ENCODE results near the gene CDH10. TPM values are rescaled to one million over a fixed set of nuclear protein-coding genes. Genes with fewer than 3 reads are reported as not detected.
A peak's percentile ranks its signal among the peaks of the same experiment; 100 is the strongest.

Gene CDH10
- under 1 TPM in 1 of 4 donors, not detected in 3; 0.09 TPM for total RNA-seq

- no peak for DNase-seq
These were observed at the start of gene CDH10 for GRCh38 chr5:24644761-24645160. Gene CDH10 (minus strand): TSS chr5:24644978. CDS start chr5:24593490, 51,488 bp downstream.

DNA sequence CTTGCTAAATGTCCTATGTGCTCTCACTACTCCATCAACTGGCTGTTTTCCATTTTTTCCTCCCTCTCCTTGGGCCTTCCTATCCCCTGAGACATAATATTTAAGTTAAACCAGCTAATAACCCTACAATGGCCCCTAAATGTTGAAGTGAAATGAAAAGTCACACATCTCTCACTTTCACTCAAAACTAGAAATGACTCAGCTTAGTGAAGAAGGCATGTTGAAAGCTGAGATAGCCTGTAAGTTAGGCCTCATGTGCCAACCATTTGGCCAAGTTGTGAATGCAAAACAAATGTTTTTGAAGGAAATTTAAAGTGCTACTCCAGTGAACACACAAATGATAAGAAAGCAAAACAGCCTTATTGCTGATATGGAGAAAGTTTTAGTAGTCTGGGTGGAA, 48.8 kb upstream of the CDH10 start:
- H3K36me3 ChIP-seq = no peaks in the 10 kb centered on the region
- no peak overlapping the region for H3K4me3 ChIP-seq
- DNase-seq = no peak
- TF ChIP-seq POLR2A (IDR thresholded peaks at IDR 0.05) (no peak), CTCF (IDR thresholded peaks at IDR 0.05) (no peak)
- intact Hi-C loops (cut with DNase I) = no loop called here
- no peaks in the 10 kb centered on the region for H3K4me1 ChIP-seq
- H3K27me3 ChIP-seq = no peaks in the 10 kb centered on the region
- H3K27ac ChIP-seq = no peak overlapping the region
- peaks cover 0 to 12% (median 0%) of the 10 kb centered on the region in 3 donors for H3K9me3 ChIP-seq

More at GRCh38 chr5:24644761-24645160, at the start of gene CDH10:
- peaks cover 0 to 8% (median 0%) of the 10 kb centered on the region in 3 donors for H3K4me1 ChIP-seq
- intact Hi-C loops (cut with DNase I) = no loop called here
- H3K27ac ChIP-seq = no peak within 1 kb of the TSS
- WGBS, 2 donors = 0 to 2% methylated on average over 7 to 14 of the region's 14 CpGs
- no peaks in the 10 kb centered on the region for H3K36me3 ChIP-seq
- peaks cover 0 to 3% (median 0%) of the 10 kb centered on the region in 4 donors for H3K27me3 ChIP-seq
- H3K9me3 ChIP-seq = no peaks in the 10 kb centered on the region
- no peak for TF ChIP-seq POLR2A (IDR thresholded peaks at IDR 0.05)
- no peak for TF ChIP-seq CTCF (IDR thresholded peaks at IDR 0.05)
- H3K4me3 ChIP-seq = peak within 1 kb of the TSS in 1 of 4 donors; percentile 7

GRCh38 chr5:24691074-24691473, 46.3 kb upstream of the CDH10 start:
- peaks cover 0 to 34% (median 5%) of the 10 kb centered on the region in 3 donors for H3K9me3 ChIP-seq
- TF ChIP-seq POLR2A (IDR thresholded peaks at IDR 0.05) (no peak), CTCF (IDR thresholded peaks at IDR 0.05) (no peak)
- intact Hi-C loops (cut with DNase I) = no loop called here
- H3K36me3 ChIP-seq = no peaks in the 10 kb centered on the region
- no peak overlapping the region for H3K4me3 ChIP-seq
- no peaks in the 10 kb centered on the region for H3K4me1 ChIP-seq
- no peak overlapping the region for H3K27ac ChIP-seq
- no peaks in the 10 kb centered on the region for H3K27me3 ChIP-seq
- 63 to 80% methylated on average over 4 of the region's 4 CpGs for WGBS, 2 donors
- DNase-seq = no peak

- 36 to 56% methylated on average over 1 of the region's 1 CpG for WGBS, 2 donors
- H3K4me3 ChIP-seq = no peak overlapping the region
- no peaks in the 10 kb centered on the region for H3K36me3 ChIP-seq
- no peaks in the 10 kb centered on the region for H3K27me3 ChIP-seq
- no peak for DNase-seq
- TF ChIP-seq POLR2A (IDR thresholded peaks at IDR 0.05) (no peak), CTCF (IDR thresholded peaks at IDR 0.05) (no peak)
- intact Hi-C loops (cut with DNase I) = no loop called here
- no peak overlapping the region for H3K27ac ChIP-seq
- no peaks in the 10 kb centered on the region for H3K4me1 ChIP-seq
- H3K9me3 ChIP-seq = peaks cover 0 to 20% (median under 1%) of the 10 kb centered on the region in 3 donors
These were observed 36.3 kb upstream of the CDH10 start for GRCh38 chr5:24681106-24681505.

- intact Hi-C loops (cut with DNase I) = no loop called here
- Histone ChIP-seq H3K4me1 (no peaks in the 10 kb centered on the region), H3K9me3 (no peaks in the 10 kb centered on the region), H3K4me3 (no peak overlapping the region), H3K27me3 (no peaks in the 10 kb centered on the region), H3K36me3 (no peaks in the 10 kb centered on the region), H3K27ac (no peak overlapping the region)
- no peak for TF ChIP-seq POLR2A (IDR thresholded peaks at IDR 0.05)
- WGBS, 2 donors = 73 to 74% methylated on average over 4 of the region's 4 CpGs
- no peak for DNase-seq
These were observed 23.3 kb upstream of the CDH10 start for GRCh38 chr5:24668050-24668449.

GRCh38 chr5:24649531-24649930, 4.8 kb upstream of the CDH10 start:
- Histone ChIP-seq H3K9me3 (no peaks in the 10 kb centered on the region), H3K4me1 (peaks cover 0 to 8% (median 0%) of the 10 kb centered on the region in 3 donors), H3K36me3 (no peaks in the 10 kb centered on the region), H3K27me3 (peaks cover 0 to 3% (median 0%) of the 10 kb centered on the region in 4 donors), H3K4me3 (no peak overlapping the region), H3K27ac (no peak overlapping the region)
- 50 to 57% methylated on average over 3 of the region's 3 CpGs for WGBS, 2 donors
- TF ChIP-seq CTCF (IDR thresholded peaks at IDR 0.05) (no peak), POLR2A (IDR thresholded peaks at IDR 0.05) (no peak)
- DNase-seq = no peak
- intact Hi-C loops (cut with DNase I) = no loop called here
